H9 (cell line): Measurements from ENCODE around the gene SRGAP3. TPM values are rescaled to one million over a fixed set of nuclear protein-coding genes. Genes with fewer than 3 reads are reported as not detected.

ENCODE experiments used
- DNase-seq: peaks from one replicate; pipeline ENCODE4 v3.0.0-alpha.2; 2017
- H2AFZ ChIP-seq: one replicate; pipeline ENCODE4 v1.6.1; 2013; ENCODE audit warnings: mild to moderate bottlenecking, low read length, control low read depth, moderate library complexity
- H2AK5ac ChIP-seq: 2 replicates; pipeline ENCODE4 v1.6.1; 2013; ENCODE audit warnings: low read length, control low read depth, mixed read lengths; ENCODE audit not compliant: insufficient read length
- H2BK120ac ChIP-seq: one replicate; pipeline ENCODE4 v1.6.1; 2013; ENCODE audit warnings: low read depth, mild to moderate bottlenecking, low read length, control low read depth, inconsistent platforms; ENCODE audit not compliant: poor library complexity, severe bottlenecking
- H2BK12ac ChIP-seq: 2 replicates; pipeline ENCODE4 v1.6.1; 2013; ENCODE audit warnings: low read length, control low read depth, mixed read lengths, low read depth; ENCODE audit not compliant: insufficient read length
- H2BK15ac ChIP-seq: 2 replicates; pipeline ENCODE4 v1.6.1; 2013; ENCODE audit warnings: low read depth, low read length, control low read depth
- H2BK20ac ChIP-seq: one replicate; pipeline ENCODE4 v1.6.1; 2013; ENCODE audit warnings: low read depth, mild to moderate bottlenecking, low read length, control low read depth, inconsistent platforms; ENCODE audit not compliant: poor library complexity, severe bottlenecking
- H2BK5ac ChIP-seq: 2 replicates; pipeline ENCODE4 v1.6.1; 2013; ENCODE audit warnings: low read length, control low read depth, mixed read lengths; ENCODE audit not compliant: insufficient read length
- H3K14ac ChIP-seq: 2 replicates; pipeline ENCODE4 v1.6.1; 2013; ENCODE audit warnings: low read length, control low read depth; ENCODE audit not compliant: insufficient read depth
- H3K18ac ChIP-seq: 2 replicates; pipeline ENCODE4 v1.6.1; 2013; ENCODE audit warnings: low read depth, mild to moderate bottlenecking, mixed read lengths, low read length, control low read depth; ENCODE audit not compliant: insufficient read length
- H3K23ac ChIP-seq: 2 replicates; pipeline ENCODE4 v1.6.1; 2013; ENCODE audit warnings: low read length, control low read depth, mixed read lengths, low read depth; ENCODE audit not compliant: insufficient read length
- H3K23me2 ChIP-seq: 2 replicates; pipeline ENCODE4 v1.6.1; 2013; ENCODE audit warnings: low read depth, mild to moderate bottlenecking, mixed read lengths, low read length, control low read depth; ENCODE audit not compliant: insufficient read length, poor library complexity, severe bottlenecking
- H3K27ac ChIP-seq: 2 replicates; pipeline ENCODE4 v1.5.1; 2013; ENCODE audit warnings: low read length, control low read depth, mixed read lengths, low read depth; ENCODE audit not compliant: insufficient read length
- H3K27me3 ChIP-seq: 2 replicates; pipeline ENCODE4 v1.6.1; 2013; ENCODE audit warnings: low read length, control low read depth, inconsistent platforms; ENCODE audit not compliant: insufficient read depth
- H3K4ac ChIP-seq: 2 replicates; pipeline ENCODE4 v1.6.1; 2013; ENCODE audit warnings: low read depth, mild to moderate bottlenecking, control low read depth, inconsistent platforms, low read length, moderate library complexity
- H3K4me1 ChIP-seq: 2 replicates; pipeline ENCODE4 v1.6.1; 2013; ENCODE audit warnings: low read length, control low read depth, inconsistent platforms; ENCODE audit not compliant: insufficient read depth
- H3K4me2 ChIP-seq: 2 replicates; pipeline ENCODE4 v1.6.1; 2013; ENCODE audit warnings: low read length, control low read depth, mixed read lengths; ENCODE audit not compliant: insufficient read length, insufficient read depth
- H3K56ac ChIP-seq: 2 replicates; pipeline ENCODE4 v1.6.1; 2013; ENCODE audit warnings: low read depth, mild to moderate bottlenecking, mixed read lengths, low read length, control low read depth; ENCODE audit not compliant: insufficient read length
- H3K79me1 ChIP-seq: 2 replicates; pipeline ENCODE4 v1.6.1; 2013; ENCODE audit warnings: low read depth, mild to moderate bottlenecking, moderate library complexity, low read length, control low read depth, inconsistent platforms; ENCODE audit not compliant: insufficient read depth, poor library complexity, severe bottlenecking
- H3K79me2 ChIP-seq: 2 replicates; pipeline ENCODE4 v1.6.1; 2013; ENCODE audit warnings: low read length, control low read depth, inconsistent platforms; ENCODE audit not compliant: insufficient read depth
- H3K9ac ChIP-seq: 2 replicates; pipeline ENCODE4 v1.6.1; 2013; ENCODE audit warnings: low read length, control low read depth, mixed read lengths; ENCODE audit not compliant: insufficient read length; ENCODE audit errors: extremely low read depth
- H3K9me3 ChIP-seq: one replicate; pipeline ENCODE4 v1.6.1; 2013; ENCODE audit warnings: low read depth, low read length, inconsistent platforms; ENCODE audit not compliant: control insufficient read depth
- H3T11ph ChIP-seq: one replicate; pipeline ENCODE4 v1.6.1; 2013; ENCODE audit warnings: mild to moderate bottlenecking, low read length, control low read depth, inconsistent platforms
- H4K20me1 ChIP-seq: one replicate; pipeline ENCODE4 v1.6.1; 2013; ENCODE audit not compliant: control insufficient read depth, insufficient read length, insufficient read depth
- H4K5ac ChIP-seq: 2 replicates; pipeline ENCODE4 v1.6.1; 2013; ENCODE audit warnings: low read depth, mild to moderate bottlenecking, mixed read lengths, low read length, control low read depth; ENCODE audit not compliant: insufficient read length
- H4K8ac ChIP-seq: replicated peaks from 2 replicates; pipeline ENCODE4 v1.6.1; 2013; ENCODE audit warnings: low read length, control low read depth, mixed read lengths, low read depth; ENCODE audit not compliant: insufficient read length
- H4K91ac ChIP-seq: 2 replicates; pipeline ENCODE4 v1.6.1; 2013; ENCODE audit warnings: low read depth, mild to moderate bottlenecking, moderate library complexity, mixed read lengths, low read length, control low read depth; ENCODE audit not compliant: insufficient read length
- H3K27ac Mint-ChIP-seq, 3 experiments: 2 replicates in 2 of 3; 3 replicates in 1 of 3; pipeline ENCODE4 v1.8.0; 2020 to 2021; ENCODE audit warnings: mixed read lengths in 3 of 3, mild to moderate bottlenecking in 1 of 3, moderate library complexity in 1 of 3
- H3K27me3 Mint-ChIP-seq: 2 replicates; pipeline ENCODE4 v1.8.0; 2021; ENCODE audit warnings: low read depth, mild to moderate bottlenecking, moderate library complexity, mixed read lengths
- H3K36me3 Mint-ChIP-seq, 3 experiments: 2 replicates in 2 of 3; 3 replicates in 1 of 3; pipeline ENCODE4 v1.8.0; 2020 to 2021; ENCODE audit warnings: low read depth in 3 of 3, mixed read lengths in 3 of 3; ENCODE audit not compliant: insufficient read depth in 1 of 3
- H3K4me1 Mint-ChIP-seq, 2 experiments: 2 replicates each; pipeline ENCODE4 v1.8.0; 2020; ENCODE audit warnings: mixed read lengths in 2 of 2
- H3K4me3 Mint-ChIP-seq, 2 experiments: 2 replicates in 1 of 2; 3 replicates in 1 of 2; pipeline ENCODE4 v1.8.0; 2020 to 2021; ENCODE audit warnings: mild to moderate bottlenecking in 2 of 2, mixed read lengths in 2 of 2, moderate library complexity in 1 of 2
- H3K9me3 Mint-ChIP-seq, 2 experiments: 2 replicates in 1 of 2; 3 replicates in 1 of 2; pipeline ENCODE4 v1.8.0; 2020; ENCODE audit warnings: mild to moderate bottlenecking in 2 of 2, mixed read lengths in 2 of 2, moderate library complexity in 1 of 2
- WGBS: extraction: QIAGEN DNeasy Blood & Tissue Kit; methylation state at CpG from one replicate; pipeline ENCODE4 v1.1.7; 2013; ENCODE audit warnings: missing lambda C conversion rate, low lambda C conversion rate, mixed read lengths; ENCODE audit not compliant: insufficient read length; ENCODE audit errors: extremely low coverage; 5-methylcytosine and 5-hydroxymethylcytosine counted together
- total RNA-seq: library from RNA; stranded (reverse); gene quantifications from 2 replicates; pipeline ENCODE4 v1.2.1, GENCODE V29; 2021
- TF ChIP-seq, protein P1 (sequence below): fragments of 200-600 bp; sonication (generic); conservative IDR thresholded peaks from 3 replicates; pipeline ENCODE4 v1.8.0; 2021; ENCODE audit warnings: antibody characterized with exemption, mild to moderate bottlenecking

Gene SRGAP3
- total RNA-seq, 1 experiment from 2014 or later = 3.4 TPM

DNA sequence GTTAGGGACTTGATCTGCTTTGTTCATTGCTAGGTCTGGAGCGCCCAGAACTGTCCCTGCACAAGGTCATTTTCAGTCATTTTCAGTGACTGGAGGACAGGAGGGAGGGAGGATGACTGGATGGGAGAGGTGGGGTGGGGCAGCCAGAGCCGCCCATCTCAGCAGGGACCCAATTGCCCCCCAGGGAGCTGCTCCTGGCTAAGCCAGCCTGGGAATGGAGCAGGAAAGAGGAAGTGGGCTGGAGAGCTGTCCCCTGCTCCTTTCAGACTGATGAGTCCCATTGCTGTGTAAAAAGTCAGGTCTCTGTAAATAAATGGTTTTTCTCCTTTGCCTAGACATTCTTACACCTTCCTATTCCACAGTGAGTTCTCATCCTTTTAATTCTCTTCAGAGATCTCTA is 187.8 kb downstream of the SRGAP3 start:
- TF ChIP-seq, protein P1, sequence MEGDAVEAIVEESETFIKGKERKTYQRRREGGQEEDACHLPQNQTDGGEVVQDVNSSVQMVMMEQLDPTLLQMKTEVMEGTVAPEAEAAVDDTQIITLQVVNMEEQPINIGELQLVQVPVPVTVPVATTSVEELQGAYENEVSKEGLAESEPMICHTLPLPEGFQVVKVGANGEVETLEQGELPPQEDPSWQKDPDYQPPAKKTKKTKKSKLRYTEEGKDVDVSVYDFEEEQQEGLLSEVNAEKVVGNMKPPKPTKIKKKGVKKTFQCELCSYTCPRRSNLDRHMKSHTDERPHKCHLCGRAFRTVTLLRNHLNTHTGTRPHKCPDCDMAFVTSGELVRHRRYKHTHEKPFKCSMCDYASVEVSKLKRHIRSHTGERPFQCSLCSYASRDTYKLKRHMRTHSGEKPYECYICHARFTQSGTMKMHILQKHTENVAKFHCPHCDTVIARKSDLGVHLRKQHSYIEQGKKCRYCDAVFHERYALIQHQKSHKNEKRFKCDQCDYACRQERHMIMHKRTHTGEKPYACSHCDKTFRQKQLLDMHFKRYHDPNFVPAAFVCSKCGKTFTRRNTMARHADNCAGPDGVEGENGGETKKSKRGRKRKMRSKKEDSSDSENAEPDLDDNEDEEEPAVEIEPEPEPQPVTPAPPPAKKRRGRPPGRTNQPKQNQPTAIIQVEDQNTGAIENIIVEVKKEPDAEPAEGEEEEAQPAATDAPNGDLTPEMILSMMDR = no peak
- no peak for DNase-seq
- H3K27me3 Mint-ChIP-seq = no peaks in the 10 kb centered on the region
- Histone ChIP-seq H3K23ac (no peak overlapping the region), H3K18ac (no peak overlapping the region), H3K27ac (no peak overlapping the region), H3K14ac (no peak overlapping the region), H2BK120ac (no peak overlapping the region), H3K56ac (no peak overlapping the region), H4K91ac (no peak overlapping the region), H3K9ac (no peak overlapping the region), H2AK5ac (no peak overlapping the region), H2BK15ac (no peak overlapping the region), H3K79me2 (no peaks in the 10 kb centered on the region), H3K79me1 (no peaks in the 10 kb centered on the region), H4K5ac (no peak overlapping the region), H3T11ph (no peak overlapping the region), H3K4me2 (no peak overlapping the region), H3K27me3 (no peaks in the 10 kb centered on the region), H3K9me3 (no peaks in the 10 kb centered on the region), H3K4ac (no peak overlapping the region), H2AFZ (no peak overlapping the region), H4K20me1 (no peaks in the 10 kb centered on the region), H2BK12ac (no peak overlapping the region), H3K23me2 (no peaks in the 10 kb centered on the region), H4K8ac (no peak overlapping the region), H2BK5ac (no peak overlapping the region), H2BK20ac (no peak overlapping the region), H3K4me1 (no peaks in the 10 kb centered on the region)
- no peak overlapping the region for H3K4me3 Mint-ChIP-seq
- peaks cover 0 to 14% (median 13%) of the 10 kb centered on the region in 3 experiments; a peak in 6 of 7 replicates for H3K36me3 Mint-ChIP-seq
- H3K4me1 Mint-ChIP-seq = peaks cover 5 to 18% of the 10 kb centered on the region in 2 experiments; a peak in 3 of 4 replicates
- no CpG with 5 or more reads among the region's 2 CpGs for WGBS
- no peak overlapping the region for H3K27ac Mint-ChIP-seq
- peaks cover 12 to 14% of the 10 kb centered on the region in 2 experiments; a peak in 4 of 5 replicates for H3K9me3 Mint-ChIP-seq
